Tongue (tissue), 2 donors: ENCODE data around the gene TTLL10. TPM values are rescaled to one million over a fixed set of nuclear protein-coding genes. Genes with fewer than 3 reads are reported as not detected.

Experiments used
- DNase-seq: peaks from one replicate; pipeline ENCODE4 v3.0.0-alpha.2; 2015
- total RNA-seq: library from RNA; depleted of rRNA; stranded (reverse); fragments of >200 nt; gene quantifications from one replicate; pipeline ENCODE4 v1.2.3, GENCODE V29; 2014

TTLL10 gene
- total RNA-seq, 1 donor from 2014 or later: 0.41 TPM

- no peak for DNase-seq
Measured at GRCh38 chr1:1222575-1223225, 49.0 kb downstream of the TTLL10 start.

GRCh38 chr1:1223321-1223720, 49.6 kb downstream of the TTLL10 start:
- no peak for DNase-seq

GRCh38 chr1:1223891-1224290, 50.2 kb downstream of the TTLL10 start:
- DNase-seq: no peak

- DNase-seq: no peak
Measured at GRCh38 chr1:1225238-1225845, 51.7 kb downstream of the TTLL10 start.

GRCh38 chr1:1225913-1226312, 52.2 kb downstream of the TTLL10 start:
- no peak for DNase-seq

- no peak for DNase-seq
Measured at GRCh38 chr1:1226566-1227362, 53.1 kb downstream of the TTLL10 start.

- DNase-seq: no peak
Measured at GRCh38 chr1:1227386-1227785, 53.7 kb downstream of the TTLL10 start.

GRCh38 chr1:1228187-1228586, 54.5 kb downstream of the TTLL10 start:
- DNase-seq: no peak

- DNase-seq: no peak
Measured at GRCh38 chr1:1228596-1229321, 55.1 kb downstream of the TTLL10 start.

GRCh38 chr1:1229770-1230169, 56.1 kb downstream of the TTLL10 start:
- no peak for DNase-seq

- no peak for DNase-seq
Measured at GRCh38 chr1:1230656-1231399, 57.1 kb downstream of the TTLL10 start.

- peak; percentile 98 for DNase-seq
Measured at GRCh38 chr1:1231400-1232207, 57.9 kb downstream of the TTLL10 start, which contains the start of gene SDF4. SDF4 (minus strand) TSS chr1:1232001; CDS start chr1:1228772, 3,229 bp downstream.

GRCh38 chr1:1232208-1232795, 58.6 kb downstream of the TTLL10 start, which contains the start of gene B3GALT6:
B3GALT6 (plus strand) TSS chr1:1232237; CDS start chr1:1232279, 42 bp downstream.
- no peak for DNase-seq

GRCh38 chr1:1232796-1233566, 59.3 kb downstream of the TTLL10 start:
- no peak for DNase-seq

GRCh38 chr1:1233567-1233892, 59.9 kb downstream of the TTLL10 start:
- DNase-seq: no peak

- no peak for DNase-seq
Measured at GRCh38 chr1:1234180-1234808, 60.6 kb downstream of the TTLL10 start.

- DNase-seq: no peak
Measured at GRCh38 chr1:1235016-1235744, 61.5 kb downstream of the TTLL10 start.

GRCh38 chr1:1236176-1236763, 62.6 kb downstream of the TTLL10 start:
- peak; percentile 59 for DNase-seq
